MV-4-11 (cell line): ENCODE results near the gene PLSCR1.

Source experiments
- DNase-seq: peaks from one replicate; lab custom pipeline; 2025; lab: John Stamatoyannopoulos, UW

PLSCR1 gene

GRCh38 chr3:146472611-146473010 lies 71.8 kb downstream of the PLSCR1 start:
- no peak for DNase-seq

GRCh38 chr3:146471012-146471411 lies 73.4 kb downstream of the PLSCR1 start:
- no peak for DNase-seq

- no peak for DNase-seq
These were observed 73.9 kb downstream of the PLSCR1 start for GRCh38 chr3:146470425-146470990.

GRCh38 chr3:146469150-146470017 lies 75.0 kb downstream of the PLSCR1 start, which contains the start of gene PLSCR2:
TSS of gene PLSCR2 (minus strand) at chr3:146469561. CDS start at chr3:146459904, 9,657 bp downstream.
- DNase-seq, result no peak

- DNase-seq, result no peak
These were observed 75.7 kb downstream of the PLSCR1 start for GRCh38 chr3:146468671-146469149.

GRCh38 chr3:146468234-146468633 lies 76.2 kb downstream of the PLSCR1 start:
- DNase-seq, result no peak

- DNase-seq, result no peak
These were observed 77.8 kb downstream of the PLSCR1 start for GRCh38 chr3:146466604-146467003.

GRCh38 chr3:146465693-146466465 lies 78.5 kb downstream of the PLSCR1 start:
- DNase-seq, result no peak
